HepG2 (cell line): ENCODE data around the gene SDC1. TPM values are rescaled to one million over a fixed set of nuclear protein-coding genes. Genes with fewer than 3 reads are reported as not detected.
A peak's percentile ranks its signal among the peaks of the same experiment; 100 is the strongest.

ENCODE experiments used
- BRCA1 ChIP-seq: sonication (generic); formaldehyde crosslinking; IDR thresholded peaks from 2 replicates; pipeline ENCODE4 v1.4.0; 2020; ENCODE audit warnings: missing genetic modification reagents
- HMGA1 ChIP-seq: sonication (generic); formaldehyde crosslinking; conservative IDR thresholded peaks from 2 replicates; pipeline ENCODE4 v1.4.0; 2020; ENCODE audit warnings: missing genetic modification reagents
- HNRNPUL1 ChIP-seq: fragments of 200-400 bp; formaldehyde crosslinking; IDR thresholded peaks from 2 replicates; pipeline ENCODE4 v1.6.1; 2017; ENCODE audit warnings: low read depth, mild to moderate bottlenecking, low read length, moderate library complexity
- LRRFIP1 ChIP-seq: sonication (generic); formaldehyde crosslinking; conservative IDR thresholded peaks from 2 replicates; pipeline ENCODE4 v1.4.0; 2020; ENCODE audit warnings: missing genetic modification reagents
- MIER3 ChIP-seq: IDR thresholded peaks from 2 replicates; pipeline ENCODE4 v1.6.1; 2016; ENCODE audit warnings: missing compliant biosample characterization, borderline replicate concordance
- PHF20 ChIP-seq: sonication (generic); formaldehyde crosslinking; IDR thresholded peaks from 2 replicates; pipeline ENCODE4 v1.5.0; 2020; ENCODE audit warnings: mild to moderate bottlenecking, missing genetic modification reagents
- SMAD1 ChIP-seq: sonication (generic); formaldehyde crosslinking; IDR thresholded peaks from 2 replicates; pipeline ENCODE4 v1.4.0; 2020; ENCODE audit warnings: missing genetic modification reagents, low read depth, mild to moderate bottlenecking, borderline replicate concordance
- TAF15 ChIP-seq: fragments of 200-400 bp; formaldehyde crosslinking; IDR thresholded peaks from one replicate; pipeline ENCODE4 v1.6.1; 2018; ENCODE audit warnings: mild to moderate bottlenecking, low read depth, low read length; ENCODE audit not compliant: poor library complexity, severe bottlenecking
- YY1 ChIP-seq: IDR thresholded peaks from 2 replicates; pipeline ENCODE4 v1.6.1; 2011; ENCODE audit warnings: low read length, low read depth, moderate library complexity, mild to moderate bottlenecking; ENCODE audit not compliant: insufficient read depth, insufficient replicate concordance
- ZFY ChIP-seq: sonication (generic); formaldehyde crosslinking; IDR thresholded peaks from 2 replicates; pipeline ENCODE4 v1.4.0; 2020; ENCODE audit warnings: missing genetic modification reagents
- ZNF546 ChIP-seq: sonication (generic); formaldehyde crosslinking; conservative IDR thresholded peaks from 2 replicates; pipeline ENCODE4 v1.8.1; 2023; ENCODE audit warnings: mild to moderate bottlenecking, missing genetic modification reagents
- ZNF547 ChIP-seq: sonication (generic); formaldehyde crosslinking; IDR thresholded peaks from 2 replicates; pipeline ENCODE4 v1.5.1; 2020; ENCODE audit warnings: mild to moderate bottlenecking, missing genetic modification reagents
- ZNF562 ChIP-seq: sonication (generic); formaldehyde crosslinking; IDR thresholded peaks from 2 replicates; pipeline ENCODE4 v1.8.0; 2022; ENCODE audit warnings: missing genetic modification reagents, borderline replicate concordance
- ZNF780A ChIP-seq: sonication (generic); formaldehyde crosslinking; IDR thresholded peaks from 2 replicates; pipeline ENCODE4 v1.8.0; 2022; ENCODE audit warnings: mild to moderate bottlenecking, missing genetic modification reagents, moderate library complexity
- ZSCAN22 ChIP-seq: sonication (generic); formaldehyde crosslinking; IDR thresholded peaks from 2 replicates; pipeline ENCODE4 v1.4.0; 2020; ENCODE audit warnings: mild to moderate bottlenecking, missing genetic modification reagents
- polyA plus RNA-seq, 8 experiments: library from polyadenylated mRNA; depleted of rRNA in 3 of 8; stranded (reverse) in 7 of 8; unstranded in 1 of 8; fragments of >200 nt; fragmentation: Illumina TruSeq in 4 of 8; extraction: Trizol in 4 of 8; gene quantifications; 2 replicates each; pipeline versions ENCODE4 v1.2.1 to v1.2.3, GENCODE V29; 2011 to 2016; ENCODE audit warnings: low read depth in 4 of 8, missing spikeins in 1 of 8, mixed read lengths in 1 of 8; ENCODE audit not compliant: insufficient read depth in 1 of 8
- total RNA-seq, 5 experiments: library from RNA; depleted of rRNA; stranded (reverse); fragments of >200 nt; fragmentation: Illumina TruSeq; extraction: Trizol; gene quantifications; 2 replicates each; pipeline ENCODE4 v1.2.3, GENCODE V29; 2016; ENCODE audit warnings: low read depth in 1 of 5
- TF ChIP-seq, protein P1 (sequence below): fragments of 450-650 bp; IDR thresholded peaks from 2 replicates; pipeline ENCODE4 v1.6.1; 2017
- TF ChIP-seq, protein P2 (sequence below): sonication (generic); formaldehyde crosslinking; IDR thresholded peaks from 2 replicates; pipeline ENCODE4 v1.5.0; 2020; ENCODE audit warnings: mild to moderate bottlenecking, missing genetic modification reagents
- TF ChIP-seq, protein P3 (sequence below): sonication (generic); formaldehyde crosslinking; IDR thresholded peaks from 2 replicates; pipeline ENCODE4 v1.8.0; 2022; ENCODE audit warnings: missing genetic modification reagents, low read depth, mild to moderate bottlenecking, borderline replicate concordance
- TF ChIP-seq, protein P4 (sequence below): sonication (generic); formaldehyde crosslinking; IDR thresholded peaks from 2 replicates; pipeline ENCODE4 v1.4.0; 2020; ENCODE audit warnings: mild to moderate bottlenecking, missing genetic modification reagents, borderline replicate concordance

The SDC1 gene
- total and polyA plus RNA-seq, 2 of the 13 experiments (the other 11 are each of a cell fraction or from before 2014, with no cell fraction given), result 108 to 119 TPM

DNA sequence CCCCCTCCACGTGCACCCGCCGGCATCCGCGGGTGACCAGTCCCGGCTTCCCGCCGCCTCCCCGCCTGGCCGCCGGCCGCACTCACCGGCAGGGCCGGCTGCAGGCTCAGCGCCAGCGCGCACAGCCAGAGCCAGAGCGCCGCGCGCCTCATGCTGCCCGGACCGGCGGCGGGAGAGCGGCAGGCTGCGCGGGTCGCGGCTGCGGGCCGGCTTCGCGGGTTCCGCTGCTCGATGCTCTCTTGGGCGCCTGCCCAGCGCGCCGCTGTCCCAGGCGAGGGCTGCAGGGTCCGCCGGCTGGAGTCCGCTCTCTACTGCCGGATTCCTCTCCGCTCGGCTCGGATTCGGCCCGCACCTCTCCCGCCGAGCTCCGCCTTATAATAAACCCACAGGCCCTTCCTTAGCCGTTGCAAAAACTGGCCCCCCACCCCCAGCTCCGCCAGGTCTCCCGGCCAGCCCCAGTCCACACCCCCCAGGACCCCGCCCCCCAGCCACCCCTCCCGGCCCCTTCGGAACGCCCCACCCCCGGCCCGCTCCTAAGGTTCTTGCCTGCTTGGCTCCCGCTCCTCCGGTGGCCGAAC is at the start of gene SDC1 (continued):
- TF ChIP-seq LRRFIP1 (CRISPR knock-in tag) (no peak), ZNF547 (CRISPR knock-in tag) (no peak), ZSCAN22 (CRISPR knock-in tag) (no peak), ZFY (CRISPR knock-in tag) (no peak), ZNF780A (CRISPR knock-in tag) (no peak), YY1 (peak; percentile 44), ZNF546 (no peak), MIER3 (CRISPR knock-in tag) (no peak), HMGA1 (no peak), ZNF562 (CRISPR knock-in tag) (no peak; the same call in 1 of the 2 replicates), HNRNPUL1 (no peak), TAF15 (no peak), SMAD1 (no peak), BRCA1 (CRISPR knock-in tag) (no peak), PHF20 (CRISPR knock-in tag) (no peak)
- TF ChIP-seq, protein P1, sequence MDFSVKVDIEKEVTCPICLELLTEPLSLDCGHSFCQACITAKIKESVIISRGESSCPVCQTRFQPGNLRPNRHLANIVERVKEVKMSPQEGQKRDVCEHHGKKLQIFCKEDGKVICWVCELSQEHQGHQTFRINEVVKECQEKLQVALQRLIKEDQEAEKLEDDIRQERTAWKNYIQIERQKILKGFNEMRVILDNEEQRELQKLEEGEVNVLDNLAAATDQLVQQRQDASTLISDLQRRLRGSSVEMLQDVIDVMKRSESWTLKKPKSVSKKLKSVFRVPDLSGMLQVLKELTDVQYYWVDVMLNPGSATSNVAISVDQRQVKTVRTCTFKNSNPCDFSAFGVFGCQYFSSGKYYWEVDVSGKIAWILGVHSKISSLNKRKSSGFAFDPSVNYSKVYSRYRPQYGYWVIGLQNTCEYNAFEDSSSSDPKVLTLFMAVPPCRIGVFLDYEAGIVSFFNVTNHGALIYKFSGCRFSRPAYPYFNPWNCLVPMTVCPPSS, result no peak
- TF ChIP-seq, protein P2, sequence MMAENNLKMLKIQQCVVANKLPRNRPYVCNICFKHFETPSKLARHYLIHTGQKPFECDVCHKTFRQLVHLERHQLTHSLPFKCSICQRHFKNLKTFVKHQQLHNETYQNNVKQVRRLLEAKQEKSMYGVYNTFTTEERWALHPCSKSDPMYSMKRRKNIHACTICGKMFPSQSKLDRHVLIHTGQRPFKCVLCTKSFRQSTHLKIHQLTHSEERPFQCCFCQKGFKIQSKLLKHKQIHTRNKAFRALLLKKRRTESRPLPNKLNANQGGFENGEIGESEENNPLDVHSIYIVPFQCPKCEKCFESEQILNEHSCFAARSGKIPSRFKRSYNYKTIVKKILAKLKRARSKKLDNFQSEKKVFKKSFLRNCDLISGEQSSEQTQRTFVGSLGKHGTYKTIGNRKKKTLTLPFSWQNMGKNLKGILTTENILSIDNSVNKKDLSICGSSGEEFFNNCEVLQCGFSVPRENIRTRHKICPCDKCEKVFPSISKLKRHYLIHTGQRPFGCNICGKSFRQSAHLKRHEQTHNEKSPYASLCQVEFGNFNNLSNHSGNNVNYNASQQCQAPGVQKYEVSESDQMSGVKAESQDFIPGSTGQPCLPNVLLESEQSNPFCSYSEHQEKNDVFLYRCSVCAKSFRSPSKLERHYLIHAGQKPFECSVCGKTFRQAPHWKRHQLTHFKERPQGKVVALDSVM (CRISPR knock-in tag), result no peak
- TF ChIP-seq, protein P3, sequence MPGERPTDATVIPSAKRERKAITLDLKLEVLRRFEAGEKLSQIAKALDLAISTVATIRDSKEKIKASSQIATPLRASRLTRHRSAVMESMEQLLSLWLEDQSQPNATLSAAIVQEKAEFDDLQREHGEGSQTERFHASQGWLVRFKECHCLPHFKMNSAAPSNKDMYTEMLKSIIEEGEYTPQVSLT, result no peak
- TF ChIP-seq, protein P4, sequence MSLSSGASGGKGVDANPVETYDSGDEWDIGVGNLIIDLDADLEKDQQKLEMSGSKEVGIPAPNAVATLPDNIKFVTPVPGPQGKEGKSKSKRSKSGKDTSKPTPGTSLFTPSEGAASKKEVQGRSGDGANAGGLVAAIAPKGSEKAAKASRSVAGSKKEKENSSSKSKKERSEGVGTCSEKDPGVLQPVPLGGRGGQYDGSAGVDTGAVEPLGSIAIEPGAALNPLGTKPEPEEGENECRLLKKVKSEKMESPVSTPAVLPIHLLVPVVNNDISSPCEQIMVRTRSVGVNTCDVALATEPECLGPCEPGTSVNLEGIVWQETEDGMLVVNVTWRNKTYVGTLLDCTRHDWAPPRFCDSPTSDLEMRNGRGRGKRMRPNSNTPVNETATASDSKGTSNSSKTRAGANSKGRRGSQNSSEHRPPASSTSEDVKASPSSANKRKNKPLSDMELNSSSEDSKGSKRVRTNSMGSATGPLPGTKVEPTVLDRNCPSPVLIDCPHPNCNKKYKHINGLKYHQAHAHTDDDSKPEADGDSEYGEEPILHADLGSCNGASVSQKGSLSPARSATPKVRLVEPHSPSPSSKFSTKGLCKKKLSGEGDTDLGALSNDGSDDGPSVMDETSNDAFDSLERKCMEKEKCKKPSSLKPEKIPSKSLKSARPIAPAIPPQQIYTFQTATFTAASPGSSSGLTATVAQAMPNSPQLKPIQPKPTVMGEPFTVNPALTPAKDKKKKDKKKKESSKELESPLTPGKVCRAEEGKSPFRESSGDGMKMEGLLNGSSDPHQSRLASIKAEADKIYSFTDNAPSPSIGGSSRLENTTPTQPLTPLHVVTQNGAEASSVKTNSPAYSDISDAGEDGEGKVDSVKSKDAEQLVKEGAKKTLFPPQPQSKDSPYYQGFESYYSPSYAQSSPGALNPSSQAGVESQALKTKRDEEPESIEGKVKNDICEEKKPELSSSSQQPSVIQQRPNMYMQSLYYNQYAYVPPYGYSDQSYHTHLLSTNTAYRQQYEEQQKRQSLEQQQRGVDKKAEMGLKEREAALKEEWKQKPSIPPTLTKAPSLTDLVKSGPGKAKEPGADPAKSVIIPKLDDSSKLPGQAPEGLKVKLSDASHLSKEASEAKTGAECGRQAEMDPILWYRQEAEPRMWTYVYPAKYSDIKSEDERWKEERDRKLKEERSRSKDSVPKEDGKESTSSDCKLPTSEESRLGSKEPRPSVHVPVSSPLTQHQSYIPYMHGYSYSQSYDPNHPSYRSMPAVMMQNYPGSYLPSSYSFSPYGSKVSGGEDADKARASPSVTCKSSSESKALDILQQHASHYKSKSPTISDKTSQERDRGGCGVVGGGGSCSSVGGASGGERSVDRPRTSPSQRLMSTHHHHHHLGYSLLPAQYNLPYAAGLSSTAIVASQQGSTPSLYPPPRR (CRISPR knock-in tag), result no peak
